Activated CD4-positive, alpha-beta T cell treated with anti-CD3 and anti-CD28 coated beads, Interleukin-2, amount 10 ng/mL, durations not matched to agents 7 days and 5 days (primary cell): ENCODE data around the gene TSEN34. TPM values are rescaled to one million over a fixed set of nuclear protein-coding genes. Genes with fewer than 3 reads are reported as not detected.

ENCODE experiments used
- CTCF ChIA-PET: fragments of 350-600 bp; sonication (Branson Sonifier 250); formaldehyde crosslinking; loops from one replicate; lab custom pipeline; 2021; ENCODE audit warnings: antibody characterized with exemption; lab: Charles Lee
- POLR2A ChIA-PET: fragments of 350-600 bp; sonication (Branson Sonifier 250); formaldehyde crosslinking; loops from one replicate; lab custom pipeline; 2021; ENCODE audit warnings: antibody characterized with exemption; lab: Charles Lee
- DNase-seq: peaks from one replicate; pipeline ENCODE4 v3.0.0-alpha.2; 2020
- H3K27ac Mint-ChIP-seq: one replicate; pipeline ENCODE4 v1.8.0; 2021; ENCODE audit warnings: mild to moderate bottlenecking, moderate library complexity, mixed read lengths
- H3K27me3 Mint-ChIP-seq: one replicate; pipeline ENCODE4 v1.8.0; 2021; ENCODE audit warnings: mixed read lengths
- H3K36me3 Mint-ChIP-seq: one replicate; pipeline ENCODE4 v1.8.0; 2021; ENCODE audit warnings: low read depth, mixed read lengths
- H3K4me1 Mint-ChIP-seq: one replicate; pipeline ENCODE4 v1.8.0; 2021; ENCODE audit warnings: mixed read lengths
- H3K4me3 Mint-ChIP-seq: one replicate; pipeline ENCODE4 v1.8.0; 2021; ENCODE audit warnings: mild to moderate bottlenecking, moderate library complexity, mixed read lengths
- H3K9me3 Mint-ChIP-seq: one replicate; pipeline ENCODE4 v1.8.0; 2021; ENCODE audit warnings: mixed read lengths
- total RNA-seq, 2 experiments: library from RNA; stranded (reverse); gene quantifications; one replicate each; pipeline ENCODE4 v1.2.3, GENCODE V29; 2021

TSEN34 gene
- 10 to 100 TPM in 1 of 2 experiments, 1 to 10 TPM in 1; 7.9 to 10.2 TPM for total RNA-seq

GRCh38 chr19:54191011-54191810 lies at the start of gene TSEN34:
Gene TSEN34 (plus strand): TSS chr19:54191308. CDS start chr19:54191365, 57 bp downstream.
- DNase-seq, result peak; percentile 83
- Mint-ChIP-seq H3K9me3 (no peaks in the 10 kb centered on the region), H3K27ac (peak within 1 kb of the TSS; percentile 97), H3K4me3 (peak within 1 kb of the TSS; percentile 94), H3K36me3 (peaks cover 15% of the 10 kb centered on the region), H3K27me3 (no peaks in the 10 kb centered on the region), H3K4me1 (peaks cover 42% of the 10 kb centered on the region)
- ChIA-PET CTCF (interaction anchor here (1.1 to 1.2 kb wide), 2 partner anchors 10 to 90 kb away, joined by 3 read pairs; partner anchors contain the start of gene RPS9), POLR2A (interaction anchor here (0.6 to 1.6 kb wide), 4 partner anchors 9 to 58 kb away, joined by 3 to 5 read pairs (median 4); no protein-coding TSS in a partner anchor)

DNA sequence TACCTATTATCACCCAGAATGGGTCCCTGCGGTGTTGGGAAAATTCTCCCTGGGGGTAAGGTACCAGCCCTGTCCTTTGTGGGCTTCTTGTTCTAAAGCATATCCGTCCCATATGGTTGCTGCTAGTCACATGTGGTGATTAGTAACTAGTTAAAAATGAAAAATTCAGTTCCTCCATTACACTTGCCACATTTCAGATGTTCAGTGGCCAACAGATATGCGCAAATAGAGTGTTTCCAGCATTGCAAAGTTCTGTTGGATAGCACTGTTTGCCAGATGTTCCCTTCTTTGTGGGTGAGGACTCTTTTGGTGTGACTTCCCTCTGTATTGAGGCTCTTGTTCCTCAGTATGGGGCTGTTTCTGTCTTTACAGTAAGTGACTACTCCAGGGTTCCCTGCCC lies 49.8 kb upstream of the TSEN34 start:
- Mint-ChIP-seq H3K27me3 (no peaks in the 10 kb centered on the region), H3K36me3 (peaks cover 36% of the 10 kb centered on the region), H3K9me3 (no peaks in the 10 kb centered on the region), H3K4me1 (peaks cover 29% of the 10 kb centered on the region), H3K4me3 (no peak overlapping the region), H3K27ac (no peak overlapping the region)
- CTCF ChIA-PET, result interaction anchor here (1.1 to 1.3 kb wide), 2 partner anchors 17 to 26 kb away, joined by 3 to 4 read pairs; partner anchors contain the start of genes PRPF31 and TFPT
- POLR2A ChIA-PET, result no interaction called here
- DNase-seq, result no peak

- H3K9me3 Mint-ChIP-seq, result no peaks in the 10 kb centered on the region
- ChIA-PET POLR2A (interaction anchor here (0.6 kb wide), 1 partner anchor 172 kb away, joined by 3 read pairs; no protein-coding TSS in a partner anchor), CTCF (interaction anchor here (1.1 to 1.3 kb wide), 2 partner anchors 18 to 27 kb away, joined by 3 to 4 read pairs; partner anchors contain the start of genes PRPF31 and TFPT)
- H3K4me1 Mint-ChIP-seq, result peaks cover 26% of the 10 kb centered on the region
- no peak overlapping the region for H3K27ac Mint-ChIP-seq
- no peak for DNase-seq
- no peaks in the 10 kb centered on the region for H3K27me3 Mint-ChIP-seq
- no peak overlapping the region for H3K4me3 Mint-ChIP-seq
- H3K36me3 Mint-ChIP-seq, result peaks cover 41% of the 10 kb centered on the region
Observed at GRCh38 chr19:54142166-54142780, 48.8 kb upstream of the TSEN34 start.

- ChIA-PET CTCF (no interaction called here), POLR2A (no interaction called here)
- peaks cover 49% of the 10 kb centered on the region for H3K36me3 Mint-ChIP-seq
- H3K4me1 Mint-ChIP-seq, result peaks cover 6% of the 10 kb centered on the region
- no peak overlapping the region for H3K4me3 Mint-ChIP-seq
- no peaks in the 10 kb centered on the region for H3K9me3 Mint-ChIP-seq
- no peaks in the 10 kb centered on the region for H3K27me3 Mint-ChIP-seq
- no peak overlapping the region for H3K27ac Mint-ChIP-seq
- DNase-seq, result no peak
Observed at GRCh38 chr19:54145541-54146158, 45.5 kb upstream of the TSEN34 start.

GRCh38 chr19:54147676-54148075 lies 43.4 kb upstream of the TSEN34 start:
- no peaks in the 10 kb centered on the region for H3K9me3 Mint-ChIP-seq
- H3K4me3 Mint-ChIP-seq, result no peak overlapping the region
- ChIA-PET CTCF (interaction anchor here (0.6 kb wide), 1 partner anchor 1210 kb away, joined by 3 read pairs; no protein-coding TSS in a partner anchor), POLR2A (no interaction called here)
- H3K27ac Mint-ChIP-seq, result no peak overlapping the region
- no peaks in the 10 kb centered on the region for H3K27me3 Mint-ChIP-seq
- peaks cover 61% of the 10 kb centered on the region for H3K36me3 Mint-ChIP-seq
- H3K4me1 Mint-ChIP-seq, result peaks cover 4% of the 10 kb centered on the region
- no peak for DNase-seq

- H3K27me3 Mint-ChIP-seq, result no peaks in the 10 kb centered on the region
- peaks cover 4% of the 10 kb centered on the region for H3K4me1 Mint-ChIP-seq
- H3K36me3 Mint-ChIP-seq, result peaks cover 60% of the 10 kb centered on the region
- CTCF ChIA-PET, result interaction anchor here (0.6 to 1.1 kb wide), 2 partner anchors 10 to 1210 kb away, joined by 3 read pairs; no protein-coding TSS in a partner anchor
- POLR2A ChIA-PET, result no interaction called here
- H3K4me3 Mint-ChIP-seq, result no peak overlapping the region
- no peak for DNase-seq
- no peaks in the 10 kb centered on the region for H3K9me3 Mint-ChIP-seq
- H3K27ac Mint-ChIP-seq, result no peak overlapping the region
Observed at GRCh38 chr19:54148158-54148557, 43.0 kb upstream of the TSEN34 start.

DNA sequence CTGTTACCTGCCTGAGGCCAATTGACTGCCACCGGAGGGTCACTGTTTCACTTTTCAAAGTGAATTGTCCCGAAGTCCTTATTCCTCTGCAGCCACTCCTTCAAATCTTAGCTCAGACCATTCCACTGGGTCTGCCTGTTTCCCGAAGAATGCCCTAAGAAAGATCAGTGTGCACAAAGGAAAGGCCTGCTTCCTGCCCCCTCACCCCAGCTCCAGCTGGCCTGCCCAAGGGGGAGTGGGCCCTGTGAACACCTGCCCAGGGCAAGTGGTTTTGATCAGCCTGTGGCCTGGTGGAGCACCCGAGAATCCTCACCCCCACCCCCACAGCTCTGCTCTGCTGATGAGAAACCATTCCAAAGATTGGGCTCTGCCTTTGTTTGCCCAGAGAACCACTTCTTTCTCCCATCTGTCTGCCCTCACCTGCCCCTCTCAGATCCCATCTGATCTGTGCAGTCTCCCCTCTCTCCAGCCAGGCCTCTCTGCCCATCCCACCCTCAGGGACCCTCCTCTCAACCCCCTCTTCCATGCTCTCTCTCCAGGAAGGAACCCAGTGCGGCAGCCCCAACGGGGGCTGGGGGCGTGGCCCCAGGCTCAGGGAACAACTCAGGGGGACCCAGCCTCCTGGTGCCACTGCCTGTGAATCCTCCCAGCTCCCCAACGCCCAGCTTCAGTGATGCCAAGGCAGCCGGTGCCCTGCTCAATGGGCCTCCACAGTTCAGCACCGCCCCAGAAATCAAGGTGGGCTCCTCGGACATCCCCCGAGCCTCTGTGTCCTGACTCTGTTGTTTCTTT lies 41.9 kb upstream of the TSEN34 start:
- DNase-seq, result no peak
- POLR2A ChIA-PET, result interaction anchor here (0.7 kb wide), 1 partner anchor 12 kb away, joined by 3 read pairs; the partner anchor contains the start of gene CNOT3

DNA sequence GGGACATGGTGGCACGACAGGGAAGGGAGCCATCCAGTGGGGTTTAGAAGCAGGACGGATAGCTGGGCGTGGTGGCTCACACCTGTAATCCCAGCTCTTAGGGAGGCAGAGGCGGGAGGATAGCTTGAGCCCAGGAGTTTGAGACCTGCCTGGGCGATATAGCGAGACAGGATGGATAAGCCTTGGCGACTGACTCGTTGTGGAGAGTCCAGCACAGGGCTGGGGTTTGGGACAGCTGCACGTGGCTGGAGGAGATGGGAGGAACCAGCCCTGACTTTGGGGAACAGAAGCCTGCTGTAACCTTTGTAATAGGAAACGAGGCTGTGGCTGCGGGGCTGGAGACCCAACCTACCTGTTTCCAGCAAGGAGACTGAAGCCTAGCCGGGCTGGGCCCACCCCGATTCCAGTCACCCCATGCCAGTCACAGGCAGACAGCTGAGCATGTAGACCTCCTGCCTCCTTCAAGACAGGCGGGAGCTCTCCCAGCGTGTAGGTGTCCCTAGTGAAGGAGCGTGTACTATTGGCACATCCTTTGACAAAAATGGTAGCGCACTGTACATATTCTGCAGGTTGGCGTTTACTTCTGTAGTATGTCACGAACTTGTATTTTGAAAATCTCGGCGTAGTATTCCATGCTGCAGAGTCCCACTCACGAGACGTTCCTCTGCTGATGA lies 39.6 kb upstream of the TSEN34 start:
- no peak for DNase-seq
- H3K27me3 Mint-ChIP-seq, result no peaks in the 10 kb centered on the region
- no peak overlapping the region for H3K27ac Mint-ChIP-seq
- H3K4me1 Mint-ChIP-seq, result peaks cover 24% of the 10 kb centered on the region
- peaks cover 60% of the 10 kb centered on the region for H3K36me3 Mint-ChIP-seq
- ChIA-PET POLR2A (no interaction called here), CTCF (no interaction called here)
- no peak overlapping the region for H3K4me3 Mint-ChIP-seq
- H3K9me3 Mint-ChIP-seq, result no peaks in the 10 kb centered on the region

More for the DNA sequence above, 41.9 kb upstream of the TSEN34 start:
- H3K27me3 Mint-ChIP-seq, result no peaks in the 10 kb centered on the region
- peaks cover 13% of the 10 kb centered on the region for H3K4me1 Mint-ChIP-seq
- no peak overlapping the region for H3K4me3 Mint-ChIP-seq
- H3K27ac Mint-ChIP-seq, result no peak overlapping the region
- H3K36me3 Mint-ChIP-seq, result peaks cover 60% of the 10 kb centered on the region
- CTCF ChIA-PET, result interaction anchor here (1.1 kb wide), 1 partner anchor 11 kb away, joined by 3 read pairs; no protein-coding TSS in a partner anchor
- no peaks in the 10 kb centered on the region for H3K9me3 Mint-ChIP-seq

GRCh38 chr19:54152267-54152666 lies 38.8 kb upstream of the TSEN34 start:
- no peak overlapping the region for H3K4me3 Mint-ChIP-seq
- no peaks in the 10 kb centered on the region for H3K27me3 Mint-ChIP-seq
- H3K36me3 Mint-ChIP-seq, result peaks cover 63% of the 10 kb centered on the region
- DNase-seq, result no peak
- H3K4me1 Mint-ChIP-seq, result peaks cover 27% of the 10 kb centered on the region
- H3K27ac Mint-ChIP-seq, result no peak overlapping the region
- ChIA-PET CTCF (no interaction called here), POLR2A (no interaction called here)
- H3K9me3 Mint-ChIP-seq, result no peaks in the 10 kb centered on the region

GRCh38 chr19:54152878-54153524 lies 38.1 kb upstream of the TSEN34 start:
- no peak for DNase-seq
- ChIA-PET POLR2A (no interaction called here), CTCF (no interaction called here)
- Mint-ChIP-seq H3K4me3 (no peak overlapping the region), H3K4me1 (peaks cover 27% of the 10 kb centered on the region), H3K27ac (peak overlapping the region; percentile 14), H3K27me3 (no peaks in the 10 kb centered on the region), H3K36me3 (peaks cover 65% of the 10 kb centered on the region), H3K9me3 (no peaks in the 10 kb centered on the region)

GRCh38 chr19:54153731-54154326 lies 37.3 kb upstream of the TSEN34 start:
- H3K36me3 Mint-ChIP-seq, result peaks cover 68% of the 10 kb centered on the region
- POLR2A ChIA-PET, result no interaction called here
- H3K4me1 Mint-ChIP-seq, result peaks cover 35% of the 10 kb centered on the region
- no peak overlapping the region for H3K4me3 Mint-ChIP-seq
- no peaks in the 10 kb centered on the region for H3K27me3 Mint-ChIP-seq
- CTCF ChIA-PET, result no interaction called here
- H3K9me3 Mint-ChIP-seq, result no peaks in the 10 kb centered on the region
- no peak for DNase-seq
- peak overlapping the region; percentile 88 for H3K27ac Mint-ChIP-seq
